Endothelial cell of umbilical vein (primary cell): ENCODE data around the gene PIGT.

ENCODE experiments used
- EZH2 ChIP-seq: IDR thresholded peaks from 2 replicates; pipeline ENCODE4 v1.6.1; 2012; ENCODE audit warnings: borderline replicate concordance, low read depth, mild to moderate bottlenecking, moderate library complexity, low read length, inconsistent platforms; ENCODE audit not compliant: severe bottlenecking
- JUN ChIP-seq: IDR thresholded peaks from 2 replicates; pipeline ENCODE4 v1.6.1; 2011; ENCODE audit warnings: borderline replicate concordance, low read depth; ENCODE audit not compliant: insufficient read length, insufficient read depth
- POLR2A ChIP-seq: IDR thresholded peaks from 2 replicates; pipeline ENCODE4 v1.6.1; 2012; ENCODE audit warnings: low read depth, mild to moderate bottlenecking, control low read depth, low read length
- TF ChIP-seq, protein P1 (sequence below), 2 donors: IDR thresholded peaks; 1 replicate in 1 of 2; 2 replicates in 1 of 2; pipeline ENCODE4 v1.5.1; 2011; ENCODE audit warnings: low read length in 2 of 2, mild to moderate bottlenecking in 2 of 2, moderate library complexity in 2 of 2, control low read depth in 1 of 2, inconsistent platforms in 1 of 2, low read depth in 1 of 2; ENCODE audit not compliant: insufficient read depth in 1 of 2; ENCODE audit errors: extremely low read depth in 1 of 2

DNA sequence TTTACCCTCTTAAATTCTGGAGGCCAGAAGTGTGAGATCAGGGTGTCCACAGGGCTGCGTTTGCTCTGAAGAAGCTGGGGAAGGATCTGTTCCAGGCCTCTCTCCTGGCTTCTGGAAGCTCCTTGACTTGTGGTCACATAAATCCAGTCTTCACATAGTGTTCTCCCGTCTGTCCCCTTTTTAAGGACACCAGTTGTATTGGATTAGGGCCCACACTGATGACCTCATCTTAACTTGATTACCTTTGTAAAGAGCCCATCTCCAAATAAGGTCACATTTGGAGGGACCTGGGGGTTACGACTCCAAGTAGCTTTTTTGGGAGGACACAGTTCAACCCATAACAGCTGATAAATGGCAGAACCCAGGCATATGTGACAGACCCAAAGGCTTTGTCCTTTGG, 33.6 kb downstream of the PIGT start:
- TF ChIP-seq, protein P1, sequence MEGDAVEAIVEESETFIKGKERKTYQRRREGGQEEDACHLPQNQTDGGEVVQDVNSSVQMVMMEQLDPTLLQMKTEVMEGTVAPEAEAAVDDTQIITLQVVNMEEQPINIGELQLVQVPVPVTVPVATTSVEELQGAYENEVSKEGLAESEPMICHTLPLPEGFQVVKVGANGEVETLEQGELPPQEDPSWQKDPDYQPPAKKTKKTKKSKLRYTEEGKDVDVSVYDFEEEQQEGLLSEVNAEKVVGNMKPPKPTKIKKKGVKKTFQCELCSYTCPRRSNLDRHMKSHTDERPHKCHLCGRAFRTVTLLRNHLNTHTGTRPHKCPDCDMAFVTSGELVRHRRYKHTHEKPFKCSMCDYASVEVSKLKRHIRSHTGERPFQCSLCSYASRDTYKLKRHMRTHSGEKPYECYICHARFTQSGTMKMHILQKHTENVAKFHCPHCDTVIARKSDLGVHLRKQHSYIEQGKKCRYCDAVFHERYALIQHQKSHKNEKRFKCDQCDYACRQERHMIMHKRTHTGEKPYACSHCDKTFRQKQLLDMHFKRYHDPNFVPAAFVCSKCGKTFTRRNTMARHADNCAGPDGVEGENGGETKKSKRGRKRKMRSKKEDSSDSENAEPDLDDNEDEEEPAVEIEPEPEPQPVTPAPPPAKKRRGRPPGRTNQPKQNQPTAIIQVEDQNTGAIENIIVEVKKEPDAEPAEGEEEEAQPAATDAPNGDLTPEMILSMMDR (IDR thresholded peaks at IDR 0.05; ENCODE audit: extremely low read depth in 1 of 2, insufficient read depth in 1 of 2, low read depth in 1 of 2, low read length in 2 of 2) = no peak
- TF ChIP-seq POLR2A (no peak), JUN (no peak), EZH2 (no peak)
